SK-N-DZ (cell line): Measurements from ENCODE around the gene NAV2.
"Not testable (repeated sequence)": the region's sequence is repeated elsewhere in the genome, so short reads cannot be mapped to it uniquely, and the experiment has no call there.

Experiments
- DNase-seq: peaks from one replicate; pipeline ENCODE4 v3.0.0-alpha.2; 2015; ENCODE audit warnings: low spot score

The NAV2 gene

DNA sequence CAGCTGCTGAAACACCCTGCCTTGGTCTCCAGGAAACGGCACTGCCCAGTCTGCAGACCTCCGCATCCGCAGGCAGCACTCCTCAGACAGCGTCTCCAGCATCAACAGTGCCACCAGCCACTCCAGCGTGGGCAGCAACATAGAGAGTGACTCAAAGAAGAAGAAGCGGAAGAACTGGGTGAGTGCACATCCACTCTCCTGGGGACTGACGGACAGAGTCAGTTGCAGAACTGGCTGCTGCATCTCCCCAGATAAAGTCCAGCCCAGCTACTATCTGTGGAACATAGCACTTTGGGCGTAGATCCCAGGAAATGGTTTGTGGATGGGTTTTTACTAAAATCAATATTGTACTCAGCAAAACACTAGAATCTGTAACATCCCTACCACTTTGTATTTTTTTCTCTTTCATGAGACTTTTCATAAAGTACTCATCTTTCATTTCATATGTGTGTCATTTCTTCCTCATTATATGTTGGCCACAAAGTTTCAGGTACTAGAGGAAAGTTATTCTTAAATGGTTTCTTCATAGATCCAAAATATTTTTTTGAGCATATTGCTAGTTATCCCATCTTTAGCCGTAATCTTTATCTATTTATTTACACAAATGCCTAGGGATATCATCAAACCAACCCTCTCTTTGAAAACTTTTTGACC lies 367.5 kb downstream of the NAV2 start:
- DNase-seq, result no peak

DNA sequence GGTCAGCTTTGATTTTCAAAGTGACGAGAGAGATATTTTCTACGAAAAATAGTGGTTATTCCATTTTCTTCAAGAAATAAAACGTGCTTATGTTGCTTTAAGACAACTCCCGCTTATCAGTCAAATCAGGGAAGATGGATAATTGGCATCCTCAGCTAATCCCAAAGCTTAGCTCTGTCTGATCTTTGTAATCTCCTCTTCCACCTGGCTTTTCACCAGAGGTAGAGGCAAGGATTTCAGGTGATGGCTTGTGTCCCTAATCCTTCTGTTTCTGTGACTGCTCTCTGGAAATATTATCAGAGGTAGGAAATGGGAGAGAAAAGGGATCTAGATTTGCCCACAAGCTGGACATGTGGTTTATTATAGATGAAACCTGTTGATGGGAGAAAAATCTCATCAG lies 368.7 kb downstream of the NAV2 start:
- no peak for DNase-seq

DNA sequence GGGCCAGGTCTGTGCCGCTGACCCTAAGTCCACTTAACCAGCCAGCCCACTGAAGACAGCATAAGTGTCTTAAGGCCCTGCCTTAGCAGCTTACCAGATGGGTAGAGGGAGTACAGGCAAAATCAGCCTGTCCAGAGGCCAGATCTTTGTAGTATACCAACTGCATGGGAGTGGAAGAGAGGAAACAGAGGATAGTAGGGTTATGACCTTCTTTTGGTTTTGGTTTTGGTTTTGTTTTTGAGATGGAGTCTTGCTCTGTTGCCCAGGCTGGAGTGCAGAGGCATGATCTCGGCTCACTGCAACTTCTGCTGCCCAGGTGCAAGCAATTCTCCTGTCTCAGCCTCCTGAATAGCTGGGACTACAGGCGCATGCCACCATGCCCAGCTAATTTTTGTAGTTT lies 371.2 kb downstream of the NAV2 start:
- not testable (repeated sequence) for DNase-seq

DNA sequence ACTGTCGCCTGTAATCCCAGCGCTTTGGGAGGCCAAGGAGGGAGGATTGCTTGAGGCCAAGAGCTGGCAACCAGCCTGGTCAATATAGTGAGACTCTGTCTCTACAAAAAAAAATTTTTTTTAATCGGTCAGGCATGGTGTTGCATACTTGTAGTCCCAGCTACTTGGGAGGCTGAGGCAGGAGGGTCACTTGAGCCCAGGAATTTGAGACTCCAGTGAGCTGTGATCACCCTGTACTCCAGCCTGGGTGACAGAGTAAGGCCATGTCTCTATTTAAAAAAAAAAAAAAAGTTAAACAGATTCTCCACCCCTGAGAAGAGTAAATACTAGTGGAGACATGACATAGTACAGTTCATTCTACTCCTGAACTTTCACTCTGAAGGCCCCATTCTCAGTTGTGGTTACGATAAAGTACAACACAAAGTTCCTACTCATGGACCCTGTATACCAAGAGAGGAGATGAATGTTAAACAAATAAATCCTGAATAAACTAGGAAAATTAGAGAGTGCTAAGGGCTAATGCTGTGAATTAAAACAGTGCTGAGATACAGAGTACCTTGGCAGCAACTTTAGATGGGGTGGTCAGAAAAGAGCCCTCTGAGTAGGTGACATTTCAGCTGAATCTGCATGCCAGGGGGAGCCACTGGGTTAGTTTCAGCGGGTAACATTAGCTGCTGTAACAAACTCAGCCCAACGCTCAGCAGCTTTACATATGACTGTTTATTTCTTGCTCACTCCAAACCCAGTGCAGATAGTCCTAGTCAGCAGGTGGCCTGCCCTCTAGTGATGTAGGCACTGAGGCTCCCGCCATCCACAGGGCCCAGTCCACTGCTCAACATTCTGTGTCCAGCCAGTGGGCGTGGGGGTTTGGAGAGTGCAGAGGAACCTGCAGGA lies 372.5 kb downstream of the NAV2 start:
- DNase-seq, result no peak

DNA sequence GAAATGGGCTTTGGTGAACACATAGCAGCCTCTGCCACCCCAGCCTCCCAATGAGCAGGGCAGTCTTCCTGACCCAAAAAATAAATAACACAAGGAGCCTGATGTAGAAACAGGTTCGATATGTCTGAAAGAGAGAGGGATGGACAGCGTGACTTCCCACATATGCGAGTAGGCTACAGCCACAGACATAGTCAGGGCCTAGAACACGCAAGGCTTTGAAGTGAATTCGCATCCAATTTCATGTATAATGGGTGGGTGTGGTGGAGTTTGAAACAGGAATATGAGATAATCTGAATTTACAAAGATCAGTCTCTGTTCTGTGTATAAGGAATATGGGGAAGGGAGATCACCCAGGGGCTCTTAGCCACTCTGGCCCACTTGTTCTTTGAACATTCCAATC lies 373.3 kb downstream of the NAV2 start:
- no peak for DNase-seq

DNA sequence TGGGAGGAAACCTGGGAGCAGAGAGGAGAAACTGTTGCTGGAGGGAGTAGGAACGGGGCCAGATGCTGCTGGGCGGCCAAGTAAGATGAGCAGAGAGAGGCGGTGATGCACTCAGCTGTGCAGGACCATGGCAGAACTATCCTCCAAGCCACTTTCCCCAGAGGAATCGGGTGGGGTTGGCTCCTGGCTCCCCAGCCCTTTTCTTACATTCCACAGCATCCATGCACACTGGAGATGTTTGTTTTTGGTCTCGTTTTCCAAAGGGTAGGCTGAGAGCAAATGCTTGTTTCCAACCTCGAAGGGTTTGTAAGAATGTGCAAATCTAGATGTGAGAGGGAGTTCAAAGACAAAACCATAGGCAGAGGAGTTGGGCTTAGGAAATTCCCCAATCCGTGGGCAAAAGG lies 374.5 kb downstream of the NAV2 start:
- DNase-seq, result no peak

DNA sequence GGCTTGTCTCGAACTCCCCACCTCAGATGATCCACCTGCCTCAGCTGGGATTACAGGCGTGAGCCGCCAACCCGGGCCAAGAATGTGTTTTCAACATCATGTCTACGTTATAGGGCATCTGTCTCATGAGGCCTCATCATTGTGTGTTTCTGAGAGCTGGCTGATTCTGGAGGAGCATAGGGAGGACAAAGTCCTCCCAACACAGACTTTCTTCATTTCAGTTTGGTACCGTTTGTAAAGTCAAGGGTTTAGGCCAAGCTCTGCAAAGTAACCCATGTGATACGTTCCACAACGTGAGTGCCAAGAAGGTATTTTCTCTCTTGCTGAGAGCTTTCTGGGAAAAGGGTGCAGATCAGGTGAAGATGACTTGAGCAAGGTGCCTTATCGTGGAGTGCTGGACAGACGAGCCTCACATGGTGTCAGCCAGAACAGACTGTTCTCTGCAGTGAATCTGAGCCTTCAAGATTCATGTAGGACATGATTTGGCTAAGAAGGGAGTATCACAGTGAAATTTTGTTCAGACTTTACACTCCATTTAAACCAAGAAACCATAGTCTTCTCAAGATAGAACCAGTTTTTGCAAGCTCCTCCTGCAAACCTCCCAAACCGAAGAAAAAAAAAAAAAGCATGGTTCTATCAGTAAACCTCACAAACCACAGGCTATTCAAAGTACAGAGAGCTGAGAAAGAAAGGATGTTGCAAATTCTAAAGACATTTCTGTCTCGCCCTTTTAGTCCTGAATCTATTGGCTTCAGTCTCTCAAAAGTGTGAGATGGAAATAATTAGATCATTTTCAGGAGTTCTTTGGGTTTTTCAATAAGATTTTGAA lies 376.0 kb downstream of the NAV2 start:
- DNase-seq, result no peak

DNA sequence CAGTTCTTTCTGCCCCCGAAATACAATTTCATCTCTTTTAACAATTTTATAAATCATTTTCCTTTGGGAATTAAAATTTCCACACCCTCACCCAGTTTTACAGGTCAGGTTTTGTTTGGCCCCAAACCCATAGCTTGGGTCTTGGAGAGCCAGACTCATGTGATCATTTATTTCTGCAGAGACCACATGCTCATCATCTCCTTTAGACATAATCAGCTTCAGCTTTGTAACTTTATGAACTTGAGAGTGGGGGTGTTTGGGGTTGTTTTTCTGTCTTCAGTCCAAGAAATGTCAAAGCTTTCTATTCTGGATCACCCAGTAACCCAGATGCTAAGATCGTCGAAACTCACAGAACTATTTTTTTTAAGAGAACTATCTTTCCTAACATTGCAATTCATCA lies 376.7 kb downstream of the NAV2 start:
- no peak for DNase-seq

DNA sequence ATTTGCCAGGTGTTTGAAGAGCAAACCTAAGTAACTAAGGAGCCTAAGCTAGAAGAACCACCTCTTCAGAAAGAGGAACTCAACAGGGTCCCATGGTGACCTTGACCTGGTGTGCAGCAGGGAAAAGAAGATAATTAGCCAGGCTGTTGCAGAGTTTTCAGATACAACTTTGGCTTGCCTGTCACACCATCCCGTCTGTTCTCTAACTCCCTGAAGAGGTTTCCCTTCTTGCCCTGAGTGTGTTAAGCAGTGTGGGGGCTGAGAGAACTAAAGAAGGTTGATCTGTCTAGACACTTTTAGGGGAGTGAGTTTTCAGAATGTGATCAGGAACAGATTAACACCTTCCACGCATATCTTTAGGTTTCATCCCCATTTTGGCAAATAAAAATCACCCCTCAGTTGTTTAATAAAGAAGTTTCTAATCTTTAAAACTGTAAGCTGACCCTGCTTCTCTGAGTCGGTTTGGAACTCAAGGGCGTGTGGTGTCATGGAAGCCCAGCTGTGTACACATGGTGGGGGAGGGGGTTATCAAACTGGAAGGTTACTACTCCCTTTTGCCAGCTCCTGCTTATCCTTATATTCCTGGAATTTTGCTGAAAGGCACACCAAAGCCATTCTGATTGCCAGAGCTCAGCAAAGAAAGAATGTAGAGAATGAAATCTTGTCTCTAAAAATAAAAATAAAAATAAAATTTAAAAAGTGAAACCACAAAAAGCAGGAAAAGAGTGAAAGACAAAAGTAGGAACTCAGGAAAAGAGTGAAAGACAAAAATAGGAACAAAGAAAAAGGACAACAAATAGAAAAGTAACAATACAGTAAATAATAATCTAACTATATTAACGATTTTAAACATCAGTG lies 377.4 kb downstream of the NAV2 start:
- no peak for DNase-seq

DNA sequence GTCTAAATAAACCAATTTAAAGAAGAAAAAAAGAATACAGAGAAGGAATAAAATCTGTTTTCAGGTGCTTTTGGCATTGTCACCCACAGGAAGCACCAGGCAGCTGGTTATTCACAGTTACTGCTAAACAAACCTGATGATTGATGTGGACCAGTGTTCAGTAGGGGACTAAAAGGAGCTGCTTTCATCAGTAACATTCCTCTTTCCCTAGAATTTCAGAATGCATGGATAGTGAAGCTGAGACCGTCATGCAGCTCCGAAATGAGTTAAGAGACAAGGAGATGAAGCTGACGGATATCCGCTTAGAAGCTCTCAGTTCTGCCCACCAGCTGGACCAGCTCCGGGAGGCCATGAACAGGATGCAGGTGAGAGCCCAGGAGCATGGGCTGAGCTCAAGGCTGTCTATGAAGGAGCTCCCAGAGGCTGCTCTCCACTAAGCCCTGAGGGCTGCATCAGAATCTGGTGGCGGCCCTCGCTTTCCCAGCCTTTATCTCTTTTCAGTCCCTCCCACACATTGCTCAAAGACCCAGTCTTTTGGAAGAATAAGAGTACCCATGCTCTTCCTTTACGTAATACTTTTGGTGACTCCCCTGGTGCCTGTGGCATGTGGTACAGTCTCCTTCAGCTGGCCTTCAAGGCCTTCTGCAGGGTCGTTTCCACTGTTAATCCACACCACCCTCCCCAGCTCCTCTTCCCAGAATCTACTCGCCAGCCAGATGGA lies 378.2 kb downstream of the NAV2 start:
- DNase-seq, result no peak

DNA sequence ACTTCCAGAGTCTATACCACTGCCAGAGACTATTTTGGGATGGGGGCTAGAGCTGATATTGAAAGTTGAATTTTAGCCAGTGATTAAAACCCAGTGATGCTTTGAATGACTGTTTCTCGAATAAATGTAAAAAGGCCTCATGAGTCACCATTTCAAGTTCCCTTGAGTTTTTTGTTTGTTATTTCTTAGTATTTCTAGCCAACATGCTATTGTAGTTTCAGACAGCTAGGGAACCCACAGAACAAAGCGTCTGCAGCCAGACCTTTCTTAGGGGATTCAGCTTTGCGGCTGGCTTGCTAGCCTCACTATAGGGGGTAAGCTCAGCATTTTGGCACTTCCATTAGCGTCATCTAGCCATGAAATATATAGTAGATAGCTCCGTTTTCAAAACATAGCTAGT lies 381.1 kb downstream of the NAV2 start:
- no peak for DNase-seq

DNA sequence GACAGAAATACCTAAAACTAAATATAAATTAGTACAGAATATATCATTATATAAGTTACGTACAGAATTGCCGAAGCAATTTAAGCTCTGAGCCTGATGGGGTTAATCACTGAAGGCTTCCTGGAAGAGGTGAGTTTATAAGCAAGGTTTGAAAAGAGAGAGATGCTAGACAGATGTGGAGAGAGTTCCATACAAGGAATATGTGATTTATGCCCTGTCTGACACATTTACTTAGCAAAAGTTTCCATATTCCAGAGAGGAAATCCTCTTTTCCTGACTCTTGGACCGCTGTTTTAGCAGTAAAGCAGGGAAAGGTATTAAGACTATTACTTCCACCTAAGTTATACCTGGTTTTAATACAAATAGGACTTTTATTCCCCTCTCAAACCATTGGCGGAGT lies 382.6 kb downstream of the NAV2 start:
- DNase-seq, result no peak

DNA sequence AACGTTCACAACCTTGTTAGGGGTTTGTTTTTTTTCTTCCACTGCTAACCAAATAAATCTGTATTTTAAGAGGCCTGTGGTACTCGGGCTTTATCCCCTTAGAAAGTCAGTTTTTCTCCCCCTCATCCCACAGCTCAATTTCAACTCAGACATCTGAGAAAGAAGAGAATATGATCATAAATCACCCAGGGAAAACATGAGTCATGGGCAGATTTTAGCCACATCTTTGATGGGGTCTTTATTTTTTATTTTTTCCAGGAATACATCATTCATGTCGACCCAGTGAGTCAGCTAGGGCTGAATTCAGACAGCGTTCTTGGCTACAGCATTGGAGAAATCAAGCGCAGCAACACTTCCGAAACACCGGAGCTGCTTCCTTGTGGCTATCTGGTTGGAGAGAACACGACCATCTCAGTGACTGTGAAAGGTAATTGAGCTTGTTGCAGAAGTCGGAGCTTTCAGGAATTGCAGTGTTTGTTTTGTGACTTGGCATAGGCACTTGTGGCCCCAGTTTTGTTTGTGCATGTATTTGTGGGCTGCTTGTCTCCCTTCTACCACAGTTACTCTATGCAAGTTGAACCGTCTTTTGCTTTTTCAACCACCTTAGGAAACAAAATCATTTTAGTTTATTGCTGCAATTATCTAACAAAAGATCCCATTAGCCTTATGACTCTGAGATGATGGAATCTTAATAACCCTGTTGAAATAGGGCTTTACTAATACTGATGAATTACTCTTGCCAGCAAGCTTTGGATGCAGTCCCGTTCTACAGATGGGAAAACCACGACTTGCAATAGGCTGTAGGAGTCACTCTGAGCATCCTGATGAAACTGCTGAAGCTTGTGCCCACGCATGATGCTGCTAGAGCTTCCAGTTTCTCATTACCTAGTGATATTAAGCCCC lies 384.9 kb downstream of the NAV2 start:
- no peak for DNase-seq

DNA sequence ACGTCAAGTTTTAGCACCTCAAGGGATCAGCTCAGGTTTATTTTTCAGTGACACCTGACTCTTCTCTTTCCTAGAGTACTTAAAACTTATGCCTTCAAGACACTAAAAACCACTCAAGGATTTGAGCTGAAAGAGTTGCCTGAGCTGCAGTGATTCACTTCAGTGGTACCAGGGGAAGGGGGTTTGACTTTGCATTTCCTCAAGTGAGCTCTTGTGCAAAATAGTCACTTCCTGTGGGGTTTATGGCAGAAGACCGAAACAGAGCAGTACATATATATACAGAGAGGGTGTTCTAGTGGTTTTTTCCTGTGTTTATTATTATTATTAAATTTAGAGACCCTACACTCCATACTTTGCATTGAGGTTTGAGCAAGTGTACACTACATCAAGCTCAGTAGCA lies 386.9 kb downstream of the NAV2 start:
- DNase-seq, result no peak

DNA sequence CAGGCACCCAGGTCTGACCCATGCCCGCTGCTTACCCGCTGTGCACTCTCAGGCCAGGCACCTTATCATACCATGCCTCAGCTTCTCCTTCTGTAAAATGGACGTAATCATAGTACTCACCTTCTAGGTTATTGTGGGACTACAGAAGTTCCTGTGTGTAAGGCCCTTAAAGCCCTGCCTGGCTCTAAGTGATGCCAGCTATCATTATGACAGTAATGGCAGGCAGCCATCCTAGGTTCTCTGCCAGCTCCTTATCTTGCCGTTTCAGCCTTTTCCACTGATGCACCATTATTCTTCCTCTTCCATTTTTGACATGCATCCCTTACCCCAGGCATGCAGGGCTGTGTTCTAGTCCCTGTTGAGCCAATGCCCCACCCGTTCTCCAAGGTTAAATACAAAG lies 389.8 kb downstream of the NAV2 start:
- DNase-seq, result no peak

DNA sequence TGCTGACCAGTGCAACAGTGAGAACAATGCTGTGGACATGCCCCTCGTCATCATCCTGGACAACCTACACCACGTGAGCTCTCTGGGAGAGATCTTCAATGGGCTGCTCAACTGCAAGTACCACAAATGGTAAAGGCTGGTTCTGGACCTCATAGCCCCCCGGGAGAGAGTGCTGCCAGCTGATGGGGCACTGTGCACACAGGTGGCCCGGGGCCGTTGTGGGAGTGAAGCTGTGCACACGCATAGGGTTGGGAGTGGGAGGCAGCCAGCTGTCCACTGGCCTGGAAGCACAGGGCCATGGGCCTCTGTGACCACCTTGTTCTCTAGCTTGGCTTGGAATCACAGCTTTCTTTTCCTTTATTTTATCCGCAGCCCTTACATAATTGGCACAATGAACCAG lies 390.6 kb downstream of the NAV2 start:
- no peak for DNase-seq

DNA sequence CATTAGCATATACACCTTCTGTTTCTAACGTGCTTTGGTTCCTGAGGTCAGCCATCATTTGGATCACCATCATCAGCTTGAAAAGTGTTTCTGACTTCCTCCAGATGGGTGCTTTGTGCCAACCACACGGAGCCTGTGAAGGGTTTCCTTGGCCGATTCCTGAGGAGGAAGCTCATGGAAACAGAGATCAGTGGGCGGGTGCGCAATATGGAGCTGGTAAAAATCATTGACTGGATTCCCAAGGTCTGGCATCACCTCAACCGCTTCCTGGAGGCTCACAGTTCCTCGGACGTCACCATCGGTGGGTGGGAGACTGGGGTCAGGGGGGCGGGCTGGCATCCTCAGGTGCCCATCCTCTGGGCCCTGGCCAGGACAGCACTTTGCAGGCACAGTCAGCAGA lies 392.8 kb downstream of the NAV2 start:
- DNase-seq, result no peak

DNA sequence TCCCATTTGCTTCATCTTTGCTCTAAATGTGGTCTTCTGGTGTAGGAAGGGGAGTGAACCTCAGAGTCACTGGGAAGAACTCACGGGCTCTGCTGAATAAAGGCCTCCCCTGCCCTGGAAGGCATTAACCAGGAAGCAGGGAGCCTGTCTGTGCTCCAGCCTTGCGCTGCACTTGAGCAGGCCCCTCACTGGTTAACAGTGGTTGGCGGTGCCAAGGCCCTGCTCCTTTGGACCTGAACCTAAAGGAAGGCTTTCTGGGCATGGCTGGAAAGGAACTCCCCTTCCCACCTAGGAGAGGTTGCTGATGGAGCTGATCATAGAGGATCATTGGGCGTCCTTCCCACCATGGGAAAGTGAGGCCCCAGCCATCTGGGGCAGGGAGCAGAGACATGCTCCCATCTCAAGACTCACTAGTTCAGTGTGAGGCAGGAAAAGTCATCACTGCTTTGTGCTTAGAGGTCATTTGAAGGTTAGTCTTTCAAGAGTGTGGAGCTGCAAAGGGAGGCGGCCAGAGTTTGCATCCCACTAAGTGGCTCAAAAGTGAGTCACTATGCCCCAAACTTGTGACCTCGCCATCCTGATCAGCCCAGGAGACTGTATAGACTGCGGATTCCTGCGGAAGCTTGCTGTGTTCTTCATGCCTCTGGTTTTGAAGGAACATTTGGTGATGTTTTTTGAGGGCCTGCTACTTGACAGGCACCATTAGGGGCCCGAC lies 397.3 kb downstream of the NAV2 start:
- no peak for DNase-seq
